Activated CD8-positive, alpha-beta memory T cell treated with anti-CD3 and anti-CD28 coated beads, Interleukin-2, amount 50 U/mL, for 1 hour (primary cell): ENCODE measurements around the gene EIF2A.
"Not testable (repeated sequence)": the region's sequence is repeated elsewhere in the genome, so short reads cannot be mapped to it uniquely, and the experiment has no call there.

Experiments used
- DNase-seq: peaks from one replicate; pipeline ENCODE4 v3.0.0-alpha.2; 2020; ENCODE audit errors: extremely low read depth

EIF2A gene

DNA sequence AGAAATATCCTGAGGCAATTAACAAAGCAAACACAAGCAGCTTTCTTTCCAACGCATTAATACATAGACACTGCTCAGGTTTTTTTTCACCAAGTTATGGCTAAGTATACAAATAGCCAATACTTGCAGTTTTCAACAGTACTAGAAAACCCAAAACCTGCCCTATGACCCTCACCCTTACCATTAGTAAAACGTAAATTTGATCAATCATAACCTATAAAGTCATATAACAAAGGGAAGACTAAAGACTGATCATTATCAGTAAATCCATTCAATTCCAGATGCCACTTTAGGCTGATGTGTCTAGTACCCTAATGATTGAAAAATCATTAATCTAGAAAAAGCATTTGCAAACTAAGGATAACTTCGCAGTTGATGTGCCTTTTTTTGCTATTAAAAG lies 3.5 kb upstream of the EIF2A start:
- no peak for DNase-seq

- DNase-seq = no peak
These were observed 3.1 kb upstream of the EIF2A start for GRCh38 chr3:150543531-150543930.

DNA sequence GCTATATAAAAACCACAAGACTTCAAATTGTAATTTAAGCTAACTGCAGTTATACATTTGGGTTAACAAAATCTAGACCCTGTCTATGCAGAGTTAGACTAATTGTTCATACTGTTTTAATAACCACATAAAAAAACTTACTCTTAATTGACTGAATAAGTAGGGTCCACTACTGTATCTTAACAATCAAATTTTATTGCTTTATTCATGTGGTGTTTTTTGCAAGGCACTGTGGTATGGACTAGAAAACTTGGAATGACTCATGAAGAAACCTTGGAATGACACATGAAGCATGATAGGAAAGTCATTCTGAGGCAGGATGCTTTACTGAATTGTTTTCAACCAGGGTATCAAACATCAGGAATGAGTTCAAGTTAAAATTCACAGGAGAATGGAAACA lies 2.5 kb upstream of the EIF2A start:
- DNase-seq = no peak

DNA sequence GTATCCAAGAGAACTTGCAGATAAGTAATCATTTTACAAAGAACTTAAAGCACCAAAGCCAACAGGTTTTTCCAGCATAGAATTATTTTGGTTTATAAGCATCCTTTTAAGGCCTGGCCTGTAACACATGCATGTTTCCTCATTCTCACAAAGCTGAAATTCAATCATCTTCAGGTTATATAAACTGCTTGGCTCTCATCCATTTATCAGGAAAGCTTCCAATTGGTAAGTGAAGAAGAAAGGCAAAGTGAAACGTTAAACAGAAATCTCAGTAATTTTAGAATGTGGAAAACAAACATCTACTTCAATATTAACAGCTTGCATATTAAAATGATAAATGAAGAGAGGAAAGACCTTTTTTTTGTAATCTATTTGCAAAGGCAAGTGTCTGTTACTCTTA lies 1.9 kb upstream of the EIF2A start:
- DNase-seq = no peak

DNA sequence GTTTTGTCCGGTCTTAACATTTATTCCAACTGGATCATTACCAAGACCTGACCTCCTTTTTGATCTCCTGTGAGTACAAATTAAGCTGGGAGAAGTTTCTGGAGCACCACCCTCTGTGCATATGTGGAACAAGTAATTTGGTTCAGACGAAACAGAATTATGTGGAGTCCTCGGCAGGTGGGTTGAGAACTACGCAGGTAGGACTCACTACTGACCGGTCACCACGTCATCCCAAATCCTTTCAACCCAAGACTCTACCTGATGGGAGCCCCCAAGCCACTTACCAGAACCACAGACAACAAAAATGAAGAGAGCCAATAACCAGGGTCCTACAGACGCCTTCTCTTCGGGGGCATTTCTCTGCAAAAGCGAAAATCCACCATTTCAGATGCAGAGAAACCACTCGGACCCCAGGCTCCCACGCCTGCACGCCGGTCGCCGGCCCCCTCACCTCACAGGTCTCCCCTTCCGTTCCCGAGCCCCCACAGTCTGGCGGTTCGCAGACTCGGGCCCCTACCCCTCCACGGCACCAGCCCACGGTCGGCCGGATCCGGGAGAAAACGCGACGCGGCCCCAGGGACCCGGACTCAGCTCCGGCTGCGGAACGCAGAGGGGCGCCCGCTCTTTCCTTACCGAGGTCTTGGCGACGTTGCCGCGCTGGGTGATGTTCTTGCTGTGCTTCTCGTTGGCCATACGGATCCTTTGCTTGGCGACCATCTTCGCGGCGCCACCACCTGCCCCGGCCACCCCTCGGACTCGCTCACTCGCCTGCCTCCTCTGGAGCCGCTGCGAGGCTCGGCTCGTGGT lies 965 bp upstream of the EIF2A start:
- DNase-seq = peak; percentile 11

DNA sequence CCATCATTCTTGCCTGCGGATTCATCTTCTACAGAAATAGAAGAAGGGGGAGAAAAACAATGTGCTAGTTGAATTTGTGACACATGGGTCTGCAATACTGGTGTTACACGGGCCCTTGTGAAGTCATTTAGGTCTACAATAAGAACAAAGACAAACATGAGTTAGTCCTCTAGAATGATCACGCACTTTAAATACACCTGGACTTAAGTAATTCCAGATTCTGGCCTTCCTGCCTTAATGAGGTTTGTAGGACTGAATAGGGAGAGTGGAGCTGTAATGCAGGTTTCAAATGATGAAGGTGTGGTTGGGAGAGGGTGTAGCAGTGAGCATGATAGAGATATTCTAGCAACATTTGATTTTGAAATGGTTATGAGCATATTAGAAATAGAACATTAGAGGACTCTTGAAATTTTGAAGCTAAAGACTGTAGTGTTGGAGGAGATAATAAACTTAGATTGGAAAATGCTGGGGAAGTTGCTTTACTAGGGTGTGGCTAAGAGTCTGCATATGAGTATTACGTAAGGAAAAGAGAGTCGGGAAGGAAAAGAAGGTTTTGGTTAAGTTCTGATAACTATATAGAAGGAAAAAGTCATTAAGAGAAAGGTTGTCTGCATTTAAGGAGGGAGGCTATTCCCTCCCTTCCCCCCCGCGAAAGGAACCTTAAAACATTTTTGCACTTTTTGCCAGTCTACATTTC lies 606 bp downstream of the EIF2A start:
- no peak for DNase-seq

DNA sequence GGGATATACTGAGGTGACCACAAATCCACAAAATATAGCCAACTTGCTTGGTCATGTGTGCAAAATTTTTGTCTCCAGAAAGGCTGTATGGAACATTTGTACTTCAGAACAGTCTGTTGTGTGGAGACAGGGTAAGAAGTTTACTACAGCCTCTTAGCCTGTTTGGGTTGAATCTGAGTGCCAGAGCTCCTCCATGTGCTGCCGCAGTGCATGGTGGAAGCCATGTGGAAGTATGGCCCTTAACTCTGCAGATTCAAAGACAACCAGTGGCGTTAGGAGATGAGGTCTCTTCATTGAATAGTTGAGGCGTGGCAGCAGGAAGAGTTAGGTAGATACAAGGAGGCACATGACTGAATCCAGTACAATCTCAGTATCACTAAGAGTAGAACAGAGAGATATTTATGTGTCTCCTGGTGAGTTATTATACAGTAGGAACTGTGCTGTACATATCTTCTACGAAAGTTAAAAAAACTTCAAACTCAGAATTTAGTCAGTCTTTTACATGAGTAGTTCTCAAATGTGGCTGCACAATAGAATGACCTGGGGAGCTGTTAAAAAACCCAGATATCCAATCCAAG lies 9.4 kb downstream of the EIF2A start:
- no peak for DNase-seq

- DNase-seq = no peak
These were observed 10.2 kb downstream of the EIF2A start for GRCh38 chr3:150556792-150557191.

DNA sequence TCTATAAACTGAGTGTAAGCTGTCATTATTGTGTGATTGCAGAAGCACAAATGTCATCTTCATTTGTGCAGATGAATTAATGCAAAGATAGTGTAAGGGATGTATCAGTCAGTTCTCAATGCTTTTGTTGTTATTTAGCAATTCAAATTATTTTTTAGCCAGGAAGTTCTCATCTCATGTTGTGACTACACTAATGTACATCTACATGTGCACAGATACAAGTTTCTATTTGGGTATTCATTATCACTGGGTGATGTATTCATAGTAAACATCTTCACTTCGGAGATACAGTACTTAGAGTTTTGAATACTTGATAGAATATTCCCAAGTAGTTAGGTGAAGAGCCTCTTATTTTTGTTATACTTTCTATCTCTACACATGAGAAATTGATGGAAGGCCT lies 11.1 kb downstream of the EIF2A start:
- DNase-seq = no peak

GRCh38 chr3:150564243-150564642 lies 17.7 kb downstream of the EIF2A start:
- no peak for DNase-seq

GRCh38 chr3:150567328-150567727 lies 20.7 kb downstream of the EIF2A start:
- no peak for DNase-seq

DNA sequence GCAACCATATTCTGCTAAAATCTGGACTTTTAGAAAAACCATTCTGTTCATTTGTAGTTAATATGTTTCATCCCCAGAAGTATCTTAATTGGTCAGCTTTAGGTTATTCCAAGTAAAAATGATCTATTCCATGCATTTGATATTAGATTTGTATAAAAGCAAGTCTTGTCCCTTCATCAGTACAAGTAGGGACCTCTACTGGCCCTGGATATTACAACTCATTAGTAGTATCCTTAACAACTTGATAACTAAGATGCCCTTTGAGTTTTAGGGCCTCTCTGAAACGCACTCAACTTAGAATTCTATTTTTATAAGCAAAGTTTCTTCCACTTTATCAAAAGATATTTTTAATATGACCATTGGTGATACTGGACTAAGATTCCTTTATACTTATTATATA lies 31.3 kb downstream of the EIF2A start:
- DNase-seq = no peak

DNA sequence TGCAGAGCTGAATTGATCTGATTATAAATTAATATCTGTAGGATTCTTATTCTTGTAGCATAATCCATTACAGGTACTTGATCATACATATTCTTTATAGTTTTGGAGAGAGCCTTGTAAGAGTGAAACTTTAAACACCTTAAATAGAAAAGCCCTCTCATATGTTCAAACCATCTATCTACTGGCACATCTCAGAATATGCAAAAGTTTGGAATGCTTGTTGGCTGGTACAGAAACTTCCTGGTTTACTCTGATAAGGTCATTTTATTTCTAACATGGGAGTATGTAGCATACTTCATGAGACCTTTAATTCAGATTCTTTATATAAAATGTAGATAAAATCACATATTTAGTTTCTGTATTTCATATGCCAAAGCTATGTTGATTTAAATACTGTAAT lies 34.6 kb downstream of the EIF2A start:
- DNase-seq = no peak

GRCh38 chr3:150582620-150583019 lies 36.0 kb downstream of the EIF2A start:
- no peak for DNase-seq

- no peak for DNase-seq
These were observed 36.4 kb downstream of the EIF2A start for GRCh38 chr3:150583028-150583427.

DNA sequence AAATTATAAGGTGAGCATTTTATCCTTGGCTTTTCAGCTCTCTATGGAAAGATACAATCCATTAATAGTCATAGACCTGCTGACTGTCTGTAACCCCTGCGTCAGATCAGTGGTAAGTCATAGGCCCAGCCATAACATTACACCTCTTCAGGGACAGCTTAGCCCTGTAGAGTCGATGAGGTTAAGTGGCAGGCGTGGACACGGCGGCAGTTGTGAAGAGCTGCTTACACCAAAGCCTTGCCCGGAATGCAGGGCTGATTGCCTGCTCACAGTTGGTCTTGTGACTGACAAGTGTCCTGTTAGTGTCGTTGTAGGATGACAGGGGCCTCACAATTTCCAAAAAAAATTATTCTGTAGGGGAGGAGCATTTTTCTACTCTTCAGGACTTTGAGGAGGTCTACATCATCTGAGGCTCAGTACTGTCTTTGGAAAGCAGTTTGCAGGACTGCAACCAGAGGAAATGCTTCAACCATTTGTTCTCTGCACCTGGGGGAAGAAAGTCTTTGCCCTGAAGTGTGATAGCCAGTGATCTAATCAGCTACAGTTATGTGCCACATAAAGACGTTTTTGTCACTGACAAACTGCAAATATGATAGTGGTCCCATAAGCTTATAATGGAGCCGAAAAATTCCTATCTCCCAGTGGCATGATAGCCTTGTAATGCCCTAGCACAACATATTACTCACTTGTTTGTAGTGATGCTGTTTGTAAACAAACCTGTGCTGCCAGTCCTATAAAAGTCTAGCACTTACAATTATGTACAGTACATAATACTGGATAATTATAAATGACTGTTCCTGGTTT lies 41.6 kb downstream of the EIF2A start:
- DNase-seq = no peak

GRCh38 chr3:150589759-150590158 lies 43.2 kb downstream of the EIF2A start:
- DNase-seq = no peak

- no peak for DNase-seq
These were observed 47.6 kb downstream of the EIF2A start for GRCh38 chr3:150594150-150594549.

- no peak for DNase-seq
These were observed 51.1 kb downstream of the EIF2A start for GRCh38 chr3:150597646-150598045.

DNA sequence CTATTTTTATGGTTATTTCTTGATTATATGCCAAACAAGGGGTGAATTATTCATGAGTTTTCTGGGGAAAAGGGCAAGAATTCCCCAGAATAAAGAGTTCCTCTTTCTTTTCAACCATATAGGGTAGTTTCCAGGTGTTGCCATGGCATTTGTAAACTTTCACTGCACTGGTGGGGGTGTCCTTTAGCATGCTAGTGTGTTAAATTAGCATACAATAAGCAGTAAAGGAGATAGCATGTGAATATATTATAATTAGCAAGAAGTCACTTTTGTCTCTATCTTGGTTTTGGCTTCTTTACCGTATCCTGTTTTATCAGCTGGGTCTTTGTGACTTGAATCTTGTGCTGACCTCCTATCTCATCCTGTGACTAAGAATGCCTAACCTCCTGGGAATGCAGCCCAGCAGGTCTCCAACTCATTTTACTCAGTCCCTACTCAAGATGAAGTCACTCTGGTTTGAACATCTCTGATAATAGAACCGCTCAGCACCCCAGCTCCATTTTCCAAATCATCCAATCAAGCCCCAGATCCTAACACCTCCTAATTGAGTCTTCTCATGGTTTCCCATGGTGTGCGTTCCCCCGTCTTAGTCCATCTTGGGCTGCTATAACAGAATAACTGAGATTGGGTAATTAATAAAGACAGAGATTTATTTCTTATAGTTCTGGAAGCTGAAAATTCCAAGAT lies 53.2 kb downstream of the EIF2A start:
- DNase-seq = no peak

DNA sequence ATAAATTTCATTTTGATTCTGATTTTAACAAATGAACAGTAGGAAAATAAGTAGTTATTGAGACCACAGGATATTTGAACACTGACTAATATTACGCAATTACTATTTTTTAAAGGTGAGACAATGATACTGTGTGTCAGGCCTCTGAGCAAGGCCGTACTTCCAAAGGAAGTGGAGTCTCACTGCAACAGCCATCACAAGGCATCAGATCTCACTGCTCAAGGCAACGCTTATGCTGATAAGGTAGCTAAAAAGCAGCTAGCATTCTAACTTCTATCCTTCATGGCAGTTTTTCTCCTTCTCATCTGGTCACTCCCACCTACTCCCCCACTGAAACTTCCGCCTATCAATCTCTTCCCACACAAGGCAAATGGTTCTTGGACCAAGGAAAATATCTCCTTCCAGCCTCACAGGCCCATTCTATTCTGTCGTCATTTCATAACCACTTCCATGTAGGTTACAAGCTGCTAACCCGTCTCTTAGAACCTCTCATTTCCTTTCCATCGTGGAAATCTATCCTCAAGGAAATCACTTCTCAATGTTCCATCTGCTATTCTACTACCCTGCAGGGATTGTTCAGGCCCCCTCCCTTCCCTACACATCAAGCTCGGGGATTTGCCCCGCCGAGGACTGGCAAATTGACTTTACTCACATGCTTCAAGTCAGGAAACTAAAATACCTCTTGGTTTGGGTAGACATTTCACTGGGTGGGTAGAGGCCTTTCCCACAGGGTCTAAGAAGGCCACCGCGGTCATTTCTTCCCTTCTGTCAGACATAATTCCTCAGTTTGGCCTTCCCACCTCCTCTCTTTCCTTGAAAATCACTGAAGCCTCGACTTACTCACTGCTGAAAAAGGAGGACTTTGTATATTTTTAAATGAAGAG lies 54.3 kb downstream of the EIF2A start:
- not testable (repeated sequence) for DNase-seq
